Esophagus squamous epithelium (tissue), 4 donors: Measurements from ENCODE around the gene DST.

Source experiments
- POLR2A ChIP-seq, 4 donors: fragments of 450-650 bp; IDR thresholded peaks; one replicate each; pipeline ENCODE4 v1.6.1; 2017; ENCODE audit warnings: antibody characterized with exemption in 4 of 4, mild to moderate bottlenecking in 4 of 4, moderate library complexity in 3 of 4
- TF ChIP-seq, protein P1 (sequence below), 6 experiments: fragments of 450-650 bp in 4 of 6; fragments of 200-600 bp in 2 of 6; sonication (generic) in 2 of 6; IDR thresholded peaks; one replicate each; pipeline ENCODE4 v1.5.1; 2016 to 2019; ENCODE audit warnings: antibody characterized with exemption in 6 of 6, mild to moderate bottlenecking in 4 of 6, moderate library complexity in 4 of 6

DNA sequence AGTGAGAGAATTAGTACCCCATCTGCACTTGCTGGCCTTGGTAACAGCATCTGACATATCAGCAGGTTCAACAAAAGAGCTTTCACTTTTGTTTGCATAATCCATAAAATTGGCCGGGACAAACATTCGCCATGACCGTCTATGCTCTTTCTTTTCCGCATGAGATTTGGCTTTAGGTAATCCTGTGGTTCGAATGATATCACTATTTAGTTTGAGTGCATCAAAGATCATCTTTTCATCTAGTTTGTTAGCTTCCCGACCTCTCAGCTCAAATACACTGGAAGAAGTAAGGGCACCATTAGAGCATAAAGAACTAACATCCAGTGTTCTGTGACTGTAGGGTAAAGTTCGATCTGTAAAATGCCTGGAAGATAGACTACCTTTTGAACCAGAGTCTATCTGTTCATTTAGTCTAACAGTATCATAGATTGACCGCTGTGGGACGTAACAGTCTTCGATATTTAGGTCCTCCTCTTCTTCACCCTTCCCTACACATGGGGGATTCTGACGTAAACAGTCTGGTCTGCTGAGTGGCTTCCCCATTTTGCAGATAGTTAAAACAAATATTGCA, 101.6 kb downstream of the DST start:
- TF ChIP-seq, protein P1, sequence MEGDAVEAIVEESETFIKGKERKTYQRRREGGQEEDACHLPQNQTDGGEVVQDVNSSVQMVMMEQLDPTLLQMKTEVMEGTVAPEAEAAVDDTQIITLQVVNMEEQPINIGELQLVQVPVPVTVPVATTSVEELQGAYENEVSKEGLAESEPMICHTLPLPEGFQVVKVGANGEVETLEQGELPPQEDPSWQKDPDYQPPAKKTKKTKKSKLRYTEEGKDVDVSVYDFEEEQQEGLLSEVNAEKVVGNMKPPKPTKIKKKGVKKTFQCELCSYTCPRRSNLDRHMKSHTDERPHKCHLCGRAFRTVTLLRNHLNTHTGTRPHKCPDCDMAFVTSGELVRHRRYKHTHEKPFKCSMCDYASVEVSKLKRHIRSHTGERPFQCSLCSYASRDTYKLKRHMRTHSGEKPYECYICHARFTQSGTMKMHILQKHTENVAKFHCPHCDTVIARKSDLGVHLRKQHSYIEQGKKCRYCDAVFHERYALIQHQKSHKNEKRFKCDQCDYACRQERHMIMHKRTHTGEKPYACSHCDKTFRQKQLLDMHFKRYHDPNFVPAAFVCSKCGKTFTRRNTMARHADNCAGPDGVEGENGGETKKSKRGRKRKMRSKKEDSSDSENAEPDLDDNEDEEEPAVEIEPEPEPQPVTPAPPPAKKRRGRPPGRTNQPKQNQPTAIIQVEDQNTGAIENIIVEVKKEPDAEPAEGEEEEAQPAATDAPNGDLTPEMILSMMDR (IDR thresholded peaks at IDR 0.05): no peak
- no peak for TF ChIP-seq POLR2A (IDR thresholded peaks at IDR 0.05)
